HG03558 (cell line): ENCODE results near the gene EPS8L2.

Source experiments
- ATAC-seq: cut with Tn5 transposase; IDR thresholded peaks from one replicate; pipeline ENCODE4 v1.9.1; 2021; ENCODE audit warnings: moderate number of reproducible peaks; ENCODE audit not compliant: unreplicated experiment; ENCODE audit errors: extremely low read depth

The EPS8L2 gene

DNA sequence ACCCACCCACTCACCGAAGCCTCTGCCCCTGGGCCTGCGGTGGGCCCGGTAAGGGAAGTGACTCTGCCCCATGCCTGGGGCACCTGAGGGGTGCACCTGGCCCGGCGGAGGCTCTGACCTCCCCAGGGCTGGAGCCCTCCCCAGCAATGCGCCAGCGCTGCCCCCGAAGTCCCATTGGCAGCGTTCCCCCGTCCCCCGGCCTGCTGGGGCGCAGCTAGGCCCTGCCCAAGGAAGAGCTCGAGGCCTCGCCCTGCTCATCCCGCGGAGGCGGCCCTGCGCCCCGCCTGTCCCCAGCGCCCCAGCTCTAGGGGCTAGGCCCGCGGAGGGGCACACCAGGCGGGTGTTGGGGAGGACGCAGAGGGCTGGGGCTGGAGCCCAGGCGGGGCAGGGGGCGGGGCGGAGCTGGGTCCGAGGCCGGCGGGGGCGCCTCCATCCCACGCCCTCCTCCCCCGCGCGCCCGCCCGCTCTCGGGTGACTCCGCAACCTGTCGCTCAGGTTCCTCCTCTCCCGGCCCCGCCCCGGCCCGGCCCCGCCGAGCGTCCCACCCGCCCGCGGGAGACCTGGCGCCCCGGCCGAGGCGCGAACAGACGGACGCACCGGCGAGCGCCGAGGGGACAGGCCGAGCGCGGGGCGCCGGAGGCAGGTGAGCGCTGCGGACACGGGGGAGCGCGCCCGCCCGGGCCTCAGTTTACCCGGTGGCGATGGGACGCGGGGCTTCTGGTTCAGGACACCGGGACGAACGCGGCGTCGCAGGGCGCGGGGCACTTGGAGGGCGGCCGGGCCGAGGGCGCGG lies at the start of gene EPS8L2:
EPS8L2 (plus strand) TSS at position 586 of the 793 bp plus-strand sequence. CDS start 3,177 bp downstream, outside the sequence.
- ATAC-seq = no peak

DNA sequence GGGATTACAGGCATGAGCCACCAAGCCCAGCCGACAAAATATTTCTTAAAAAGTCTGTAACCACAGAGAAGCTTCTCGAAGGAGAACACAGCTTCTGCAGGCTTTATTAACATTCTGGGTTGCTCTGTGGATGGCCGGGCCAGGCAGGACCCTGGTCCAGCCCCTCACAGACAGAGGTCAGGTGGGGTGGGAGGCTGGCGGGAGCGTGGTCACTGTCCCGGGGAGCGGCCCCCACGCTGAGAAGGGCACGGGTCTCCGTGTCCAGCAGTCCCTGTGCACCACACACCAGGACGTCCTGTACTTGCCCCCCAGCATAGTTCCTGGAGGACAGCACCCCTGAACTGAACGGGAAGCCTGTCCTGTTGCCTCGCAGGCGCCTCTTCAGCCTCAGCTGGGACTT lies 49.6 kb upstream of the EPS8L2 start:
- no peak for ATAC-seq

DNA sequence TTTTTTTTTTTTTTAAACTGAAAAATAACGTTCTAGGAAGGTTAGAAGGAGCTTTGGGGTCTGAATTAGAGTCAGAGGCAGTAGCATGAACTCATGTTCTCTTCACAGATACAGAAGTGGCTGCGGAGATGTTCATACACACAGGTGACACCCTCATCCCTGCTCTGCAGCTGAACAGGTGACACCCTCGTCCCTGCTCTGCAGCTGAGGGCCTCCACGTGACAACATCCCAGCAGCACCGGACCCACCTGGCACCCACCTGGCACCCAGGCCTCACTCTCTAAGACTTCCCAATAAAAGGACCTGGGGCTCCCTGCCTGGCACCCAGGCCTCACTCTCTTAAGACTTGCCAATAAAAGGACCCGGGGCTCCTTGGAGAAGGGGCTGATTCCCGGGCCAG lies 49.2 kb upstream of the EPS8L2 start:
- ATAC-seq = no peak

DNA sequence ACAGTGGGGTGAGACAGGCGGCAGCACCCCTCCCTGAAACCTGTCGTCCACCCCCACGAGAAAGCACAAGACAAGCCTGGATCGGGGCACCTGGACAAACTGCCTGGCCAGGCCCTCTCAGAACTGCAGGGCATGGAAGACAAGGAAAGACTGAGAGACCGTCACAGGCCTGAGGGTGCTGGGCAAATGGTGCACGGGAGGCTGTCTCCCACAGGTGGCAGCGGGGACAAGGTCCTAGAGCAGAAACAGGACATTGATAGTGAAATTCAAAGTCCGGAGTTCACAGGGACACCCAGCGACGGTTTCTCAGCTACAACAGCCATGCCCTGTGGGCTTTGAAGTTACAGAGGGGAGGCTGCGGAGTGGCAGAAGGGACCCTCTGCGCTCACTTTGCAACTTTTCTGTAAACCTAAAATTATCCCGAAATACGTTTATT lies 48.3 kb upstream of the EPS8L2 start:
- no peak for ATAC-seq

DNA sequence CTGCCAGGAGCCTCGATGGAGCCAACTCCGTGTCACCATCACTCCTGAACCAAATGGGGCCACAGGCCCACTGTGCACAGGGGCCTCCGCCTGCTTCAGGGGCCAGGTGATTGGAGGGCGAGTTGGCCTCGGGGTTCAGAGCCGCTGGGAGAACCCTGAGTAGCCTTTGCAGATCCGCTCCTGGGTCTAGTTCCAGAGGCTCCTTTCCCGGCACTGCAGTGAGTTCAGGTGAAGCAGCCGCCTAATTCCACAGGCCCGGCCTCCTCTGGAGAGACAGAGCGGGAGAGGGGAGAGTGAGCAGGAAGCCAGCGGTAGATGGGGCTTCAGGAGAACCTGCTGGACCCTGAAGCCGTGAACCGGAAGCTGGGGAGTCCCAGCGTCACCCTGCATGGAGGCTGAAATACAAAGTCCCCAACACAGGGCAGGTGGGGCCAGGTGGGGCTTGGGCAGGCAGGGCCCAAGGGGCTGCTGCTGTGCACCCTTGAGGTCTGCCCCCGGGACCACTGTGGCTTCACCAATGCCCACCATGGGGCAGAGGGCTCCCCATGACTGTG lies 46.4 kb upstream of the EPS8L2 start:
- no peak for ATAC-seq

DNA sequence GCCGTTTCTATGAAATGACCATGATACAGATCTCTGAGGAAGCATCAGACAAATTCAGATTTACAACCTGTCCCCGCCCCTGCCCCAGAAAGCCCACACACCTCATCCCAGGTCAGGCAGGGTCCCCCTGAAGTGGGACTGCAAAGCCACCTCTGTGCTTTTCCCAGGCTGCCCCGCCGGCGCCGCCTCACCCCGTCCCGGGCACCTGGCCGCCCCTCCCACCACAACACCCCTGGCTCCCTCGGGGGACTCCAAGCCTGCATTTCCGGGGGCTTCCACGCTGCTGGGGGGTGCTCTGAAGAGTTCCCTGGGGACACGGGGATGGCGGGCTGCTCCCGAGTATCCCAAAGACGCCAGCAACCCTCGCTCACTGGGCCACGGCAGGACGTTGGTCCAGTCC lies 45.8 kb upstream of the EPS8L2 start:
- no peak for ATAC-seq

DNA sequence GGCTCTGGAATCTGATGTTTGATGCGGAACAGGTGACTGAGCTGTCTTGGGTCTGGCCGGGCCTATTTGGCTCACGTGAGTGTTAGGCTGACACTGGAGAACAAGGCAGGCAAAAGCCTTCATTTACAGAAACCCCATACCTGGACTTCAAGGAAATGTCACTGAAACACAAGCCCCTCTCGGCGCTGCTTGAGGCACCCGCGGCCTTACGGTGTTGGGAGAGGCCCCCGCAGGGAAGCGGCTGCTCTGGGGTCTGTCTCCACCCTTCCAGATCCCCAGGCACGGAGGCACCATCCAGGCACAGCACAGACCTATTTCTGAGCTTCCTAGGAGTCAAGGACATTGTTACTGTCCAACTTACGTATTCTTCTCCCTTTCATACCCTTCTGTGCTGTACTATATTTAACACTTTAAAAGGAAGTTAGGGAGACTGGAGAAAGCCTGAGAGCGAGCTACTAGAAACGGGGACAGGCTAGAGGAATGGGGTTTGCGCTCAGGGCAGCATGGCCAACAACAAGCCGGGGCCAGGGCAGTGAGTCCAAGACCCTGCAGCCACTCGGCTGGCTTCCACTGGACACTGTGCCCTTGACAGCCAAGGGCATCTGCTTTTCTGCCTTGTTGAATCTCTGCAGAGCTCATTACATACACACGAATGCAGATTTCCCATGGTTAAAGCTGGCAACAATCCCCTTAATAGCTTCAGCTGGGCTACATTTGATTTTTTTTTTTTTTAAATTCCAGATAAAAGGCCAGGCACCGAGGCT lies 45.2 kb upstream of the EPS8L2 start:
- no peak for ATAC-seq

DNA sequence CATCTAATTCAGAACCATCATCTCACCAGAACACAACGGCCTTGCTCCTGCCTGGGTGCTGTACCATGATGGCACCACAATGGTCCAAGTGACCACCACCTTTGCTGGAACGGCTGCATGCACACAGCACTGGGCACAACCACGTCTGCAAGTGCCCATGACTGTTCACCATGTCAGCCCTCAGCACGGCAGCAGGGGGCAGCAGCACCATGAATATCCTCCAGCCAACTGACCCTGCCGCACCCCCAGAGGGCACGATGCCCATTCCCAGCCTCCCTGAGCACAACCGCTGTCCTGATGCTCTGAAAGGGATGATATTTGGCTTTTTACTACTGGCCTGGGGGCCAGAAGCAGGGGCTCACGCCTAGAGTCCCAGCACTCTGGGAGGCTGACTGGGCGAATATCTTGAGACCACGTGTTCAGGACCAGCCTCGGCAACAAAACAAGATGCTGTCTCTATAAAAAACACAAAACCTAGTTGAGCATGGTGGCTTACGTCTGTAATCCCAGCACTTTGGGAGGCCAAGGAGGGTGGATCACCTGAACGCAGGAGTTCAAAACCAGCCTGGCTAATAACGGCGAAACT lies 43.2 kb upstream of the EPS8L2 start:
- no peak for ATAC-seq

DNA sequence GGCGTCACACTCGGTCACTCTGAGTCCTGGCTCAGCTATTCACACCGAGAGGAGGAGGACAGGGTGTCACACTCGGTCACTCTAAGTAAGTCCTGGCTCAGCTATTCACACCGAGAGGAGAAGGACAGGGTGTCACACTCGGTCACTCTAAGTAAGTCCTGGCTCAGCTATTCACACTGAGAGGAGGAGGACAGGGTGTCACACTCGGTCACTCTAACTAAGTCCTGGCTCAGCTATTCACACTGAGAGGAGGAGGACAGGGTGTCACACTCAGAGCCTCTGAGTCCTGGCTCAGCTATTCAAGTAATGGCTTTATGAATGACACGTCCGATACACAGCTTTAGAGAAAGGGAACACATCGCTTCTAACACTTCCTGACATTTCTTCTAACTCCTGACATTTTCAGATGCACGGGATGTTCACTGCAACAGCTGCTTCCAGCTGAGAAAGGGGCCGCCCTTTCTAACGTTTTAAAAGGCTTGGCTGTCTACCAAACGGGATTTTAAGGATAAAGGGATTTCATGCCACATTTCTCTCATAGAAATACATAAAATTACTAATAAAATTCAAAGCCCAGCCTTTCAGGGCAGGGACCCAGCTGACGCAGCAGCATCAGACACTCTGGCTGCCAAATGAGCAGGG lies 40.8 kb upstream of the EPS8L2 start:
- no peak for ATAC-seq

DNA sequence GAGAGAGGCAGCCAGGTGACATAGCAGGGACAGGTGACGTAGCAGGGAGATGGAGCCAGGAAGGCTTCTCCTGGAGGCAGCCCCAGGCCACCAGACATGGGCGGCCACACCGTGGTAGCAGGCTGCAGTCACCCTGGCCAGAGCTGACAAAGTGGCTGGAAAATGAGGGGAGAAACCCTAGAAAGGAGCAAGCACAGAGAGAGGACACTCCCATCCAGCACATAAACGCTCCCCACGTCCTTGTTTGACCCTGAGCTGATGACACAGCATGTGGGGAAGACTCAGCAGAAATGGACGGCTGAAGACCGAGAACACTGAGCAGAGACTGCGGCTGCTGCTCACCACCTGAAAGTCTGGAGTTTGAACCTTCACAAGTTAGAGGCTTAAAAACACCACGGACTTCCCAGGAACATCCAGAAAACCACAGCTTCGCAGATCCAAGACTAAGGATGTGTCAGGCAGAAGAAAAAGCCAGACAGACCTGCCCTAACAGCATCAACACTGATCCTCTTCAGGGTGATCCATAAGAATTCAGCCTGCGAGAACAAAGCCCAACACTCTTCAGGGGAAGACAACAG lies 40.2 kb upstream of the EPS8L2 start:
- no peak for ATAC-seq

DNA sequence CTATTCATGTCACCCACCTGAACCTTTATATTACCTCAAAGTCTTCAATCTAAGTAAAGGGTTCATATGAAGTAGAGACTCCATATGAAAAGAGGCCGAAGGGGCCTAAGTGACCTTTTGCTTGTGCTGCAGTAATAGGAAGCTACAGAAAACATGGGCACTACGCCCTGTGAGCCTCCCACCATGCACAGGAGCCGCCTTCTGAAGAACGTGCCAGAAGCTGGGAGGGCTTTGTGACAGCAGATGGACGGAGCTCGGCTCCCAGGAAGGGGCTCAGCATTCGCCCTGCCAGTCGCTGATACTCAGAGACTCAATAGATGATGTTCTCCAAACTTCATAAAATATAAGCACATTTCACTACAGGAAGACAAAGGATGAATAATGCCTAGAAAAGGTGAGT lies 32.2 kb upstream of the EPS8L2 start:
- no peak for ATAC-seq

DNA sequence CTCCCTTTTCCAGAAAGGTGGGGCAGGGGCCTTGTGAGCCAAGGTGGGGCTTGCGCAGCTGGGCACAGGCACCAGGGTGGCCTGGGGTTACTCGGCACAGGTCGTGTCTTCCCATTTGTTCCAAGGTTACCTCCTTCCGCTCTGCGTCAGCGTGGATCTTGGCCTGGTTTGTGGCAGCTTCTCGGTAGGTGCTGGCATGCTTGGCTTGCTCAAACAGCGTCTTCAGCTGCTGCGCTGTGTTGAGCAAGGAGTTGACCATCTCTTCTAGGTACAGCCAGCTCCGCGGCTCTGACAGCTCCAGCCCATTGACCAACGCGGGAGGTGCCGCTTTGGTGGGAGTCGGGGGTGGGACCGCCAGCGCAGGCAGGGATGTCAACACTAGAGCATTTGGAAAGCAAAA lies 31.6 kb upstream of the EPS8L2 start:
- ATAC-seq = no peak

DNA sequence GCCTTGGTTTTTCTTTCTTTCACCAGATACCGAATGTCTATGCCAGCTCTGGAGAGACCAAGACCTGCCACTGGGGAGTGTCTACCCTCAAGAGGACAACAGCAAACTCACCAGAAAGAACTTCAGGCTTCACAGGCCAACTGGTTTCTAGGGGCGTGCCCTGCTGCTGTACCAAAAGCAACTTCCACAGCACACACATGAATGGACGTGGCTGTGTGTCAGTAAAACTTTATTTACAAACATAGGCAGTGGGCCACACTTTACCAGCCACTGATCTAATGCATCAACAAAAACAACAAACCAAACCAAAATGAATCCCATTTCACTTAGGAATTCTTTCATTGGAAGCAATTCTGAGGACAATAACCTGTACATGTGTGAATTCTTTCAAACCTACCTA lies 27.7 kb upstream of the EPS8L2 start:
- no peak for ATAC-seq

DNA sequence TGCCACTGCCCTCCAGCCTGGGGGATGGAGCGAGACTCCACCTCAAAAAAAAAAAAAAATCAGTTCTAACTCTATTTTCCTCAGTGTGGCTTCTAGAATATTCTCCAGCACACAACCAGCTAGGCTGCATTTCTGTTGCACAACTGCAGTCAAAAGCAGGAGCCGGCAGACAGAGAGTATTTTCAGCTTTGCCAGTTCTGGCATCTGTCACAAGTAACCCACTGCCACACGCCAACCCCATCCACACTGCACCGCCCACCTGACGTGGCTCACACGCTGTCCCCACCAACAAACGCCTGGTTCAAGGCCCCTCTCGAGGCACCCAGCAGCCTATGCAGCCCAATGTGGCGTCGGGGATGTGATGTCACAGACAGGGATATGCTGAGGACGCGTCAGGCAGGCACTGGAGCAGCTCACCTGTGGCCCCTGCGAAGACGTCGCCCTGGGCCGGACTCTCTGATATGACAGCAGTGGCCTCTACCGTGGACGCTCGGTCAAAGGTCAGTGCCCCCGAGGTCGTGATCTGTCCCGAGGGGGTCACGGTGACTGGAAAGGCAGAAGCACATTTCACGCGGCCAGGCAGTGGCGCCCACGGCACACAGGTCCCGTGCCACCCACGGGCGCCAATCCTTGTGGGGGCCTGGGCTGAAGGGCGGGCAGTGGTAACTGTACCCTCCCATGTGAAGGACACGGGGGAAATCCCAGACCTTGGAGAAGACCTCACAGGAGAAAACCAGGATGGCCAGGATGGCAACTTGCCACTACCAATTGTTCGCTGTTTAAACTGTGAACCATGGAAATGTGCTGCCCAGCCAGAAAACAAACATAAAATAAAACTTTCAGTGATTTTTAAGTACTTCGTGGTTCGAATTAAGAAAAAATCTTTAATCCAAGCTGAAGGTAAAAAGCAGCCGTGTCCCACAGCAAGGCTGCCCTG lies 26.5 kb upstream of the EPS8L2 start:
- ATAC-seq = no peak

DNA sequence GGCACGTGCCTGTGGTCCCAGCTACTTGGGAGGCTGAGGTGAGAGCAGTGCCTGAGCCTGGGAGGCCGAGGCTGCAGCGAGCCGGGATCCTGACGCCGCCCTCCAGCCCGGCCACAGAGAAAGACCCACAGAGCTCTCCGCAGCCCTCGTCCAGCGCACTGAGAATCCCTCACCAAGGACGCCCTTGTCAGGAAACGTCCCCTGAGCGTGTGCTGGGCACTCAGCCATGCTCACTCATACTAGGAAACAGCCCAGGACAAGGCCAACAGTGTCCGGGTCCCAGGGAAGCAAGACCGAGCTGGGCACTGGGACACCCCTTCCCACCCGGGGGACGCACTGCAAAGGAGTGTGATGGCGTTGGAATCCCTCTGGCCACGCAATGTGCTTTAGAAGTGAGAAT lies 25.6 kb upstream of the EPS8L2 start:
- no peak for ATAC-seq

DNA sequence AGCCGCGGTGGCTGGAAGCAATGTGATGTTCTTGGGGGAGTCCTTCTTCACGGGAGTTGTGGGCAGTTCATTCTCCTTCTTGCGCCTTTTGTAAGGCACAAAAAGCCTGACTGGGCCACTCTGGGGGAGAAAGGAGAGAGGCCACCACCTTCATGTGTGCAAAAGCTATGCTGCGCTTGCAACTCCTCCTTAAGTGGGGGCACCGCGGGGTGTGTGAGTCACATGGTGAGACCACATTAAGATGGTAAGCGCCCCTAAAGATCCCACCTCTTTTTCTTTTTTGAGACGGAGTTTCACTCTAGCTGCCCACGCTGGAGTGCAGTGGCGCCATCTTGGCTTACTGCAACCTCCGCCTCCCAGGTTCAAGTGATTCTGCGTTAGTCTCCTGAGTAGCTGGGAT lies 25.1 kb upstream of the EPS8L2 start:
- no peak for ATAC-seq

DNA sequence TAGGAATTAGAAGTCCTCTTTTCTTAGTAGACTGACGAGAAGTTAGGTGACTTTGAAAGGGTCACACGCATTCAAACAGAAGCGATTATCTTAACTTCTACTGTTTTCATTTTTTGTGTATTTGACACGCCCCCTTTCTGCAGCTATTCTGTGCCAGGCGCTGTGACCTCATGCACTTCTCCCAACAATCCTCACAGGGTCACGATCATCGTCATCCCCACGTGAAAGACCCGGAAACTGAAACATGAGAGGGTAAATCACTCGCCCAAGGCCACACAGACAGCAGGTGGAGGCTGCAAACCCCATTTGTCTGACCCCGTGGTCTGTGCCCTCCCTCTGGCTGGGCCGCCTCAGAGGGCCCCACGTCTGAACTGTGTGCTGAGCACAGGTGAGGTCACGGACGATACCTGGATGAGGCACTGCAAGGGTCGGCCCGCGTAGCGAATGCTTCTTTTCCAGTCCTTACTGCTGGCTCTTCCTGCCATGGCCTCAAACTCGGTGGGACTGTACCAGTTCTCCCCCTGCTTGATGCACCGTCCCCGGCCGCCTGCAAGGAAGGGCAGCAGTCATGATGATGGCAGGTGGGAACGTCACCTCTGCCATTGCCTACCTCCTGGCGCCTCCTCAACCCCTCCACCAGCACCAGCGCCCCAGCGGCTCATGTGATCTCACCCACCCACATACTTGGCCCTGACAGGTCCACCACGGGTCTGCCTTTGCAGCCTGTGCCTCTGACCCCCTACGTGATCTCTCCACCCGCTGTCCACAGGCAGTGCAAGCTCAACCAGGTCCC lies 19.4 kb upstream of the EPS8L2 start:
- ATAC-seq = no peak

DNA sequence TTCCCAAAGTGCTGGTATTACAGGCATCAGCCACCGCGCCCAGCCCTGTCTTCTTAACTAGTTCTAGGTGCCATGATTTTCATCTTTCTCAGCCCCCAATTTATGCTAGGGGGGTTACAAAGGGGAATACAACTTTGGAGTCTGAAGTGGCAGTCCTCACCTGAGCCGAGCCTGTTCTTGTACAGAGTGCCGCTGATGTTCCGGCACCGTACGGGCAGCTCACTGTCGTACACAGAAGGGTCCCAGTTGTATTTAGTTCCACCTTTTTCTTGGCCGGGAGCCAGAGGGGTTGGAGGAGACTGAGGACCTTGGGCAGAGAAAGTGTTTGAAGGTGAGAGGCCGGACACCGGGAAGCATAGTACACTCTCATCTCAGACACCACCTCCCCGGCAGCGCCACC lies 18.3 kb upstream of the EPS8L2 start:
- ATAC-seq = no peak
